IMR-90 (cell line): ENCODE data around the gene ANKFY1. TPM values are rescaled to one million over a fixed set of nuclear protein-coding genes. Genes with fewer than 3 reads are reported as not detected.

ENCODE experiments used
- ATAC-seq: fragments of 200-7000 bp; cut with Tn5 transposase; 2 replicates; pipeline ENCODE4 v1.9.1; 2020; ENCODE audit warnings: low read depth, mild to moderate bottlenecking, moderate library complexity
- Bru-seq: library from RNA; stranded (reverse); fragments of 400-500 nt; gene quantifications from one replicate; lab custom pipeline; 2021; lab: Mats Ljungman, UMichigan
- BruChase-seq, 2 experiments: library from RNA; stranded (reverse); fragments of 400-500 nt; gene quantifications; one replicate each; lab custom pipeline; 2021; lab: Mats Ljungman, UMichigan
- BruUV-seq: library from RNA; stranded (reverse); fragments of 400-500 nt; replicated peaks from 2 replicates; lab custom pipeline; 2021; lab: Mats Ljungman, UMichigan
- CTCF ChIA-PET: fragments of 300-600 bp; formaldehyde crosslinking; extraction: SDS; loops from one replicate; lab custom pipeline; 2021; ENCODE audit warnings: antibody characterized with exemption; lab: Yijun Ruan, JAX
- POLR2A ChIA-PET: fragments of 300-600 bp; sonication (Branson Sonifier 250); formaldehyde crosslinking; loops from one replicate; lab custom pipeline; 2022; ENCODE audit warnings: antibody characterized with exemption; ENCODE audit not compliant: unreplicated experiment; lab: Charles Lee
- DNase-seq: peaks from one replicate; pipeline ENCODE4 v3.0.0; 2013
- H2AFZ ChIP-seq: replicated peaks from 2 replicates; pipeline ENCODE3; 2013; ENCODE audit warnings: low read length, mild to moderate bottlenecking; ENCODE audit not compliant: poor library complexity
- H2AK5ac ChIP-seq: 2 replicates; pipeline ENCODE4 v1.6.1; 2013; ENCODE audit warnings: low read depth, low read length, inconsistent platforms
- H2AK9ac ChIP-seq: replicated peaks from 2 replicates; pipeline ENCODE3; 2013; ENCODE audit warnings: mild to moderate bottlenecking, low read depth, low read length, moderate library complexity; ENCODE audit not compliant: poor library complexity
- H2BK120ac ChIP-seq: 2 replicates; pipeline ENCODE4 v1.6.1; 2013; ENCODE audit warnings: low read depth, low read length, inconsistent platforms
- H2BK15ac ChIP-seq: 3 replicates; pipeline ENCODE4 v1.6.1; 2013; ENCODE audit warnings: low read depth, low read length, inconsistent platforms
- H2BK20ac ChIP-seq: 2 replicates; pipeline ENCODE4 v1.6.1; 2013; ENCODE audit warnings: low read depth, mild to moderate bottlenecking, inconsistent platforms, low read length, moderate library complexity
- H2BK5ac ChIP-seq: 2 replicates; pipeline ENCODE4 v1.6.1; 2013; ENCODE audit warnings: mild to moderate bottlenecking, low read depth, low read length, inconsistent platforms; ENCODE audit not compliant: poor library complexity, severe bottlenecking
- H3K14ac ChIP-seq: replicated peaks from 2 replicates; pipeline ENCODE4 v1.6.1; 2013; ENCODE audit warnings: low read depth, low read length, inconsistent platforms
- H3K18ac ChIP-seq: 2 replicates; pipeline ENCODE4 v1.6.1; 2013; ENCODE audit warnings: low read depth, low read length, control low read depth
- H3K23ac ChIP-seq: 2 replicates; pipeline ENCODE4 v1.6.1; 2013; ENCODE audit warnings: low read depth, low read length, inconsistent platforms
- H3K27ac ChIP-seq: 2 replicates; pipeline ENCODE4 v1.5.1; 2013; ENCODE audit warnings: mild to moderate bottlenecking, control low read depth, low read length; ENCODE audit not compliant: insufficient read depth
- H3K27me3 ChIP-seq: 2 replicates; pipeline ENCODE4 v1.6.1; 2013; ENCODE audit warnings: low read length; ENCODE audit not compliant: control insufficient read depth, insufficient read depth
- H3K36me3 ChIP-seq: 2 replicates; pipeline ENCODE4 v1.6.1; 2013; ENCODE audit warnings: low read length, mixed read lengths; ENCODE audit not compliant: control insufficient read depth, insufficient read depth
- H3K4ac ChIP-seq: 2 replicates; pipeline ENCODE4 v1.6.1; 2013; ENCODE audit warnings: low read depth, low read length, inconsistent platforms
- H3K4me1 ChIP-seq: 2 replicates; pipeline ENCODE4 v1.6.1; 2013; ENCODE audit warnings: low read length, mixed read lengths; ENCODE audit not compliant: control insufficient read depth, insufficient read depth
- H3K4me2 ChIP-seq: 2 replicates; pipeline ENCODE4 v1.6.1; 2013; ENCODE audit warnings: low read depth, mild to moderate bottlenecking, control low read depth, low read length, moderate library complexity
- H3K4me3 ChIP-seq: 2 replicates; pipeline ENCODE4 v1.5.1; 2013; ENCODE audit warnings: low read depth, mild to moderate bottlenecking, control low read depth, low read length, moderate library complexity; ENCODE audit not compliant: insufficient read depth
- H3K56ac ChIP-seq: 2 replicates; pipeline ENCODE4 v1.6.1; 2013; ENCODE audit warnings: low read length, inconsistent platforms; ENCODE audit not compliant: insufficient read depth; ENCODE audit errors: extremely low read depth
- H3K79me1 ChIP-seq, 2 experiments: 2 replicates each; pipeline ENCODE4 v1.6.1; 2013; ENCODE audit warnings: low read length in 2 of 2, inconsistent platforms in 1 of 2, low read depth in 1 of 2
- H3K9ac ChIP-seq: 2 replicates; pipeline ENCODE4 v1.6.1; 2013; ENCODE audit warnings: low read depth, low read length, control low read depth
- H3K9me1 ChIP-seq: 2 replicates; pipeline ENCODE4 v1.6.1; 2013; ENCODE audit warnings: low read length, inconsistent platforms; ENCODE audit not compliant: insufficient read depth
- H3K9me3 ChIP-seq: 2 replicates; pipeline ENCODE4 v1.6.1; 2013; ENCODE audit warnings: low read length; ENCODE audit not compliant: control insufficient read depth, insufficient read depth
- H4K20me1 ChIP-seq: 2 replicates; pipeline ENCODE4 v1.6.1; 2013; ENCODE audit warnings: low read length, inconsistent platforms; ENCODE audit not compliant: insufficient read depth
- H4K5ac ChIP-seq: 2 replicates; pipeline ENCODE4 v1.6.1; 2013; ENCODE audit warnings: mild to moderate bottlenecking, low read depth, low read length, control low read depth
- H4K8ac ChIP-seq, 2 experiments: 2 replicates each; pipeline ENCODE4 v1.6.1; 2013; ENCODE audit warnings: low read depth in 2 of 2, low read length in 2 of 2, control low read depth in 1 of 2, inconsistent platforms in 1 of 2
- H4K91ac ChIP-seq: 2 replicates; pipeline ENCODE4 v1.6.1; 2013; ENCODE audit warnings: low read depth, low read length, inconsistent platforms; ENCODE audit not compliant: insufficient read depth
- BHLHE40 ChIP-seq: fragments of 150-350 bp; IDR thresholded peaks from 2 replicates; pipeline ENCODE4 v1.6.1; 2016; ENCODE audit warnings: mild to moderate bottlenecking, low read depth, low read length
- CEBPB ChIP-seq: IDR thresholded peaks from 2 replicates; pipeline ENCODE4 v1.6.1; 2012; ENCODE audit warnings: low read depth, low read length, improper control_type of control experiment
- CHD1 ChIP-seq: IDR thresholded peaks from 2 replicates; pipeline ENCODE4 v1.6.1; 2012; ENCODE audit warnings: low read depth, low read length, improper control_type of control experiment
- ELK1 ChIP-seq: fragments of 150-350 bp; IDR thresholded peaks from 2 replicates; pipeline ENCODE4 v1.6.1; 2016; ENCODE audit warnings: low read depth, mild to moderate bottlenecking, low read length, moderate library complexity, borderline replicate concordance
- FOS ChIP-seq: fragments of 150-350 bp; IDR thresholded peaks from 2 replicates; pipeline ENCODE4 v1.6.1; 2016; ENCODE audit warnings: low read depth, low read length
- MAFK ChIP-seq: IDR thresholded peaks from 2 replicates; pipeline ENCODE4 v1.6.1; 2012; ENCODE audit warnings: low read depth, low read length, improper control_type of control experiment
- MXI1 ChIP-seq: IDR thresholded peaks from 2 replicates; pipeline ENCODE4 v1.6.1; 2012; ENCODE audit warnings: low read depth, mild to moderate bottlenecking, low read length, moderate library complexity, borderline replicate concordance
- NFE2L2 ChIP-seq: fragments of 150-350 bp; IDR thresholded peaks from 2 replicates; pipeline ENCODE4 v1.6.1; 2016; ENCODE audit warnings: low read depth, mild to moderate bottlenecking, low read length
- POLR2A ChIP-seq: IDR thresholded peaks from 2 replicates; pipeline ENCODE4 v1.6.1; 2012; ENCODE audit warnings: mild to moderate bottlenecking, low read depth, low read length
- RAD21 ChIP-seq: IDR thresholded peaks from 2 replicates; pipeline ENCODE4 v1.6.1; 2012; ENCODE audit warnings: low read length, improper control_type of control experiment
- RFX5 ChIP-seq: IDR thresholded peaks from 2 replicates; pipeline ENCODE4 v1.8.0; 2012; ENCODE audit warnings: low read depth, mild to moderate bottlenecking, low read length, moderate library complexity
- SMC3 ChIP-seq: fragments of 150-350 bp; IDR thresholded peaks from 2 replicates; pipeline ENCODE4 v1.6.1; 2016; ENCODE audit warnings: low read depth, mild to moderate bottlenecking, antibody characterized with exemption, low read length, moderate library complexity
- USF2 ChIP-seq: fragments of 150-350 bp; IDR thresholded peaks from 2 replicates; pipeline ENCODE4 v1.6.1; 2017; ENCODE audit warnings: mild to moderate bottlenecking, antibody characterized with exemption, low read length, low read depth
- WGBS, 2 experiments: methylation state at CpG; one replicate each; pipeline versions ENCODE4 v1.1.5 to v1.1.7; 2013; ENCODE audit warnings: missing lambda C conversion rate in 2 of 2; ENCODE audit not compliant: insufficient read length in 1 of 2; ENCODE audit errors: extremely low coverage in 2 of 2; 5-methylcytosine and 5-hydroxymethylcytosine counted together
- dilution Hi-C: fragments of 300-500 bp; cut with HindIII; formaldehyde crosslinking; loops from one replicate; pipeline ENCODE4 v1.14.3; 2018; ENCODE audit warnings: low sequenced_read_pairs; ENCODE audit not compliant: unreplicated experiment
- in situ Hi-C: fragments of 300-500 bp; cut with MboI; formaldehyde crosslinking; loops from 3 replicates; pipeline ENCODE4 v1.14.3; 2019; ENCODE audit warnings: low sequenced_read_pairs, inconsistent platforms, mixed read lengths
- intact Hi-C: fragments of 100-400 bp; cut with micrococcal nuclease; formaldehyde crosslinking; loops from 2 replicates; pipeline ENCODE4 v1.10.0; 2022
- long read RNA-seq: library from polyadenylated mRNA; unstranded; transcript quantifications from one replicate; pipeline ENCODE4 v2.0.0, GENCODE V29; 2021; ENCODE audit not compliant: unreplicated experiment
- polyA plus RNA-seq, 3 experiments: library from polyadenylated mRNA; depleted of rRNA; stranded (reverse); fragments of >200 nt; gene quantifications; 2 replicates each; pipeline ENCODE4 v1.2.3, GENCODE V29; 2012; ENCODE audit warnings: low replicate concordance in 1 of 3
- total RNA-seq: library from RNA; depleted of rRNA; stranded (reverse); fragments of >200 nt; gene quantifications from 2 replicates; pipeline ENCODE4 v1.2.3, GENCODE V29; 2012; rRNA removed

Gene ANKFY1
- total RNA-seq (43.9 and 48.9 TPM in 2 replicates), polyA plus RNA-seq (2012; rRNA removed) (30.7 and 32.3 TPM in 2 replicates), Bru-seq, nascent RNA (percentile 79 among the genes with signal in this experiment), BruChase-seq, experiment 1, labeled RNA remaining after a 6-hour chase (percentile 85 among the genes with signal in this experiment), BruChase-seq, experiment 2, labeled RNA remaining after a 2-hour chase (percentile 77 among the genes with signal in this experiment)
- 13.0 and 15.9 TPM in 2 replicates for polyA plus RNA-seq (2012; cell fraction: cytosol; rRNA removed)
- polyA plus RNA-seq (2012; cell fraction: nucleus; rRNA removed; ENCODE audit: low replicate concordance) = 75.6 and 82.9 TPM in 2 replicates
- long read RNA-seq, full-length matches to known transcripts = 1 of 17 reads
- long read RNA-seq, partial matches to known transcripts = 3 of 17 reads
- long read RNA-seq, other reads (novel, unspliced or antisense) = 13 of 17 reads

- 0% methylated on average over 42 of the region's 85 CpGs; no CpG with 5 or more reads in 1 of the 2 experiments for WGBS, 2 experiments
- ChIA-PET CTCF (interaction anchor here (0.7 kb wide), 1 partner anchor 123 kb away, joined by 3 read pairs; no protein-coding TSS in a partner anchor), POLR2A (interaction anchor here (0.6 kb wide), 1 partner anchor 78 kb away, joined by 3 read pairs; no protein-coding TSS in a partner anchor)
- Histone ChIP-seq H2AFZ (peak within 1 kb of the TSS; percentile 92), H3K36me3 (peaks cover 8% of the 10 kb centered on the region), H3K9ac (peak within 1 kb of the TSS; percentile 98), H3K27me3 (no peaks in the 10 kb centered on the region), H3K4ac (peak within 1 kb of the TSS; percentile 93), H3K14ac (peak within 1 kb of the TSS; percentile 97), H4K20me1 (peaks cover 34% of the 10 kb centered on the region; the same call in 1 of the 2 replicates), H4K5ac (peak within 1 kb of the TSS; percentile 57), H2BK15ac (peak within 1 kb of the TSS; percentile 53; the same call in 1 of the 3 replicates), H3K9me1 (peaks cover 19% of the 10 kb centered on the region; the same call in 1 of the 2 replicates), H3K4me3 (peak within 1 kb of the TSS; percentile 75), H3K4me2 (peak within 1 kb of the TSS; percentile 98), H3K9me3 (peaks cover 3% of the 10 kb centered on the region), H3K23ac (peak within 1 kb of the TSS; percentile 94), H3K18ac (peak within 1 kb of the TSS; percentile 30; the same call in 1 of the 2 replicates), H2BK20ac (no peak within 1 kb of the TSS), H2AK5ac (peak within 1 kb of the TSS; percentile 92), H3K56ac (peak within 1 kb of the TSS; percentile 96), H3K79me1 (peaks cover 12 to 60% of the 10 kb centered on the region in 2 experiments; a peak in 3 of 4 replicates), H2BK5ac (peak within 1 kb of the TSS; percentile 72), H2BK120ac (peak within 1 kb of the TSS; percentile 48; the same call in 1 of the 2 replicates), H4K8ac (peak within 1 kb of the TSS; percentile 95 to 96), H2AK9ac (peak within 1 kb of the TSS; percentile 97), H3K27ac (peak within 1 kb of the TSS; percentile 81), H4K91ac (peak within 1 kb of the TSS; percentile 91), H3K4me1 (peaks cover 4% of the 10 kb centered on the region)
- BruUV-seq = no TSS peak
- dilution Hi-C loops (no loop called here), intact Hi-C loops (loop anchor here (5.0 kb wide), 1 partner anchor 46 kb away; no protein-coding TSS in a partner anchor), in situ Hi-C loops (no loop called here)
- peak; percentile 99 for ATAC-seq
- DNase-seq = peak; percentile 92
- peak; percentile 35; the same call in 1 of the 2 replicates for TF ChIP-seq MXI1
- 0 out of 2 replicates have a peak, but pooled peaks have one; percentile 13 for TF ChIP-seq SMC3
- TF ChIP-seq ELK1 = no peak
- no peak for TF ChIP-seq RAD21
- TF ChIP-seq CHD1 = no peak
- TF ChIP-seq FOS = no peak
- TF ChIP-seq USF2 = no peak
- TF ChIP-seq BHLHE40 = no peak; the same call in 1 of the 2 replicates
- TF ChIP-seq NFE2L2 = 0 out of 2 replicates have a peak, but pooled peaks have one; percentile 1
- no peak for TF ChIP-seq CEBPB
- TF ChIP-seq RFX5 = no peak
- TF ChIP-seq POLR2A = peak; percentile 27; the same call in 1 of the 2 replicates
- TF ChIP-seq MAFK = no peak
Measured at GRCh38 chr17:4263282-4264215, at the start of gene ANKFY1. ANKFY1 (minus strand) TSS chr17:4263979; CDS start chr17:4263941, 38 bp downstream.
